D341Med (cell line): ENCODE measurements around the gene AFAP1.
A peak's percentile ranks its signal among the peaks of the same experiment; 100 is the strongest.

Experiments
- DNase-seq: peaks from one replicate; pipeline ENCODE4 v3.0.0; 2012; ENCODE audit warnings: low spot score

Gene AFAP1

DNA sequence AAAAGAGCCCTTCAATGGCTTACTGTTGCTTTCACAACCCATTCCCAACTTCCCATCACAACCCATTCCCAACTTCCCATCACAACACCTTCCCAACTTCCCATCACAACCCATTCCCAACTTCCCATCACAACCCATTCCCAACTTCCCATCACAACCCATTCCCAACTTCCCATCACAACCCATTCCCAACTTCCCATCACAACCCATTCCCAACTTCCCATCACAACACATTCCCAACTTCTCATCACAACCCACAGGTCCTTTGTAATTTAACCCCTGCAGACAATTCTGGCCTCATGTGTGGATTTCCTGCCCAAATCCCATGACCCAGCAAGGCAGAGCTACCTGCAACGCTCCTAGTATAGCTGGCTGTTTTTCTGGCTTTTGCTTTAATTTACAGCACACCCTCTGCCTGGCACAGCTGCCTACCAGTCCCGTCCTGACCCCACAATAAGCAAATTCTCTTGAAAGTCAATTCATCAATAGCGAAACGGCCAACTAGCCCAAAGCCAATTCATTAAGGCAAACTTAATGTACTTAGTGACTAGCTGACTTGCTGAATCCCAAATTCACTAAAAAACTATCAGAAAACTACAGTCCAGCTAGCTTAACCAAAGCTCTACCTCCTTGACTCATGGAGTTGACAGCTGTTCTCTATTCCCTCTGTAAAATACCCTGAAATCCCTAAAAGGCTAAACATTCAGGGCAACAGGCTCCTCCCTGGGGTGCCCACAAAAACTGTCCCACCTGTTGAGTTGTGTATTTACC is 75.6 kb downstream of the AFAP1 start:
- DNase-seq = no peak

DNA sequence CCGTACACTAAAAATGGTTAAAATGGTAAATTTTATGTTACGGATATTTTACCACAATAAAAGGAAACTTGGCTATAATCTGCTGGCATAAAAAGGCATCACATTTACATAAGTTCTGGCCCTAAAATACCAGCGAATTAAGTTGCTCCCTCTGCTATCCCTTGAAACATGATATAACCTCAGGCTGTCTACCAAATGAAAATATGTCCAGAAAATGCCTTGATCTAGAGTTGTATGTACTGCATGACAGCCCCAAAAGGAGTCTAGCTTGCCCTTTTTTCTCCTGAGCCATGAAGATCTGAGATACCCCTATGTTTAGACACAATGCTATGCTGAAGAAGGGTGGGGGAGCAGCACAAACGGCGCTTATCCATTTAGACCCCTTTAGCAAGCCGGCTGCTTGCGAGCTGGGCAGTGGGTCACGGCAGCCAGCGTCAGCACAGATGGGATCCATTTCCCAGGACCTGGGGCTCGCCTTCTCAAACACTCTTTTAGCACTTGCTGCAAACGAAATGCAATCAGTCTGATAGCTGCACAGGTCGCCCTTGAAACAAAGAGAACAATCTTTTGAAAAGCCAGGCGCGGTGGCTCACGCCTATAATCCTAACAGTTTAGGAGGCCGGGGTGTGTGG is 77.0 kb downstream of the AFAP1 start:
- DNase-seq = no peak

DNA sequence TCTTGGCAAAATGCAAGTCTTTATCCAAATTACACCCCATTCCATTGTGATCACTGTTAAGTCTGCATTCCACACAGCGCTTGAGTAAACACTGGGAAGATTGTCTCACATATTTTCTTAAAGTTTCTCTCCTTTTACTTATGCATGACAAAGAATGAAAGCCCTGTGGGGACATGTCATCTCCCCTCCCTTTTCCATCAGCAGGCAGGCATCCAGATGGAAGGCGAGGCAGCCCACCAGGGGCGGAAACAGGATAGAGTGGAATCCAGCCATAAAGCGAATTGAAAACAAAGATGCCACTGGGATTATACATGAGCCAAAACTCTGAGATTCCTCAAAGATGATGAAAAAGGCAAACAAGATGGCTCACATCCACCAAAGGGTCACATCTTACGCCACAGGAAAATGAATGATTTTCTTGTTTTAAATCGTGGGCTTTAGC is 78.2 kb downstream of the AFAP1 start:
- DNase-seq = no peak

DNA sequence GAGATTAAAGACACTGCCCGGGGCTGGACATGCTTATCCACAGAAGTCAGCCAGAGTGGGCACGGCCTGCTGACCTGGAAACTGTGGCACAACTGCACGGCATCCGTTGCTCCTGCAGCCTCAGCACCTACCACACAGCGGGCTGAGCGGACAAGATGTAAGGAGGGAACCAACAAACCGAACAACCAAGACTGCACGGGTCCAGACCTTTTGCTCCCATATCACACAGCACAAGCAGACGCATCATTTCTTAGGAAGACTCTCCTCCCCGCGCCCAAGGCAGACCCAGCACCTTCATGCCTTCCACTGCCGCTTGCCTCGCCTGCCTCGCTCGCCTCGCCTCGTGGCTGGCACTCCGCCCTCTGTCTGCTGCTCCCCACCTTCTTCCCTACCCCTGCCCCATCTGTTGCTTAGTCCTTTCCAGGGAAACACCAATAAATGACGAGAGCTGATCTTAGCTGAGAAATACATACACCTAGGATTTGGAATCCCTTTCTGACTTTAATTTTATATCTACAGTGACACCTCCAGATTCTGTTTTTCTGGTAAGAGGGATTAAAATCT is 79.0 kb downstream of the AFAP1 start:
- DNase-seq = no peak

DNA sequence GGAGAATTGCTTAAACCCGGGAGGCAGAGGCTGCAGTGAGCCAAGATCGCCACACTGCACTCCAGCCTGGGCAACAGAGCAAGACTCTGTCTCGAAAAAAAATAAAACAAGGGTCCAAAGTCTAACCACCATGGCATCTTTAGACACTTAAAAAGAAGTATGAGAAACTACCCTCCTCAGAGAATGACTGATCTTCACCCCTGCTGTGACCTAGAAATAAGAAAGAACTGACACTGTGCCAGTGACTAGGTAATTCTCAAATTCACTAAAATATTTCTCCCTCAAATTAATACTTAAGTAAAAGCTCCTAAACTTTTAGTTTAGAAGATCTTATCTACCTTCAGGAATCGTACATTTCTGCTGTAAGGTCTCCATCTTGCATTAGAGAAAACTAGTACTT is 80.3 kb downstream of the AFAP1 start:
- DNase-seq = no peak

DNA sequence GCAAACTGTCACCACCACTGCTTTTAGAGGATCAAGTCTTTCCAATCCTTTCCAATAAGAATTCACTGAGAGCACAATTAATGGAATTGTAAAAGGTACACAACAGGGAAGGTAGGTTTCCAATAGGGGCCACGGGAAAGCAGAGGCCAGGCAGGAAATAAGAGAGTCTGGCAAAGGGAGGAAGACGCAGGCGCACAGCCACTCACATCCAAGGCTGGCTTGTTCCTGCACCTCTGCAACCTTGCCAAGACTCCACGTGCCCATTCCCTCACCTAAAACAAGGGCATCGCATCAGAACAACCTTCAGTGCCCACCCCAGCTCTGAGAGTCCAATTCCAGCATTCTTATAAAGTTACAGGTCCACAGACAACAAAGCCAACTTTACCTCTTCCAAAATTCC is 81.2 kb downstream of the AFAP1 start:
- DNase-seq = no peak

DNA sequence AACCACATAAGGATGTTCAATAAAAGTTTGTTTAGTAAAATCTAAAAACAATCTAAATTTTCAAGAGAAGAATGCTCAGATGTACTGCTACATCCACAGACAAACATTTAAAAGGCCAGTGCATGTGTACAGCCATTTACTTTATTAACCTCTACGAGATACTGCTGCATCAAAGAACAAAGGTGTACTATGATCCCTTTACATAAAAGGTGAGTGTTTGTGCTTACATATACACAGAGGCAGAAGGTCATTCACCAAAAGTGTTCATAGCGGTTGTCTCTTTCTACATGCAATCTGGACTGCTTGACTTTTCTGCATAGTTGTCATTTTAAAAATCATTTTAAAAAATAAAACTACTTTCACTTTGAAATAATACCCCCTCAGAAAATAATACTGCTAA is 81.7 kb downstream of the AFAP1 start:
- no peak for DNase-seq

DNA sequence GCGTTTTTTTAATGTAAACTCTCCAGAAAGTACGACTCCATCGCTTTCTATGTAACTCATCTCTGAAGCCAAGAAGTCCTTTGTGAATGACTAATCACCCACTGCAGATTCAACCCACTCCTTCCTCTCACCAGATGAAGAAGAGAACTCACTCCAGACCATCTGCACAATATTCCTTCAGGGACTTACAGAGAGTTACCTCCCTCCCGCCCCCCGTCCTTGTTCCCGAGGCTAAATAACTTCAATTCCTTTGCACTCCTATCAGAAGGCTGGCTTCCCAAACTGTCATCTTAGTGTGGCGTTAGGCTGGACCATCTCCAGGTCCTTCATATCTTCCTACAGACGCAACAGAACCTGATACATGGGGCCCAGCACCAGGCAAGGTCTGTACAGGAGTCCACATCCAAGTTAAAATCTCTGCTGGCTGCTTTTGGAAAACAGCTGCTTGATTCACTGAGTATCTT is 82.4 kb downstream of the AFAP1 start:
- DNase-seq = no peak

DNA sequence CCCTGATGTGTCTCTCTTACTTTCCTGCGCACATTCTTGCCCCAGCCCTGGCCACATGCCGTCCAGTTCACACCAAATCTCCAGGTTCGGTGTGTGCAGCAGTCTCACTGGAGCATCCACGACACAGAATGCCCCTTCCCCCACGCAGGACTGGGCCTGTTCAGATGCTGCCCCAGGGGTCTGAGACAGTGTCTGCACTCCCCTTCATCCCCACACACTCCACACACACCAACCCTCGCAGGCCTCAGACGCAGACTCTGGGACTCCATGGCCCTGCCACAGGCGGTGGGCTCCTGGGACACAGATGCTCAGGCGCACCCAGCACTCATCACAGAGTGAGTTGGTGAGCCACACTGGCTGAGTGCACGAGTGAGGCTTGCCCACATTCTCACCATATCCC is 83.9 kb downstream of the AFAP1 start:
- DNase-seq = no peak

DNA sequence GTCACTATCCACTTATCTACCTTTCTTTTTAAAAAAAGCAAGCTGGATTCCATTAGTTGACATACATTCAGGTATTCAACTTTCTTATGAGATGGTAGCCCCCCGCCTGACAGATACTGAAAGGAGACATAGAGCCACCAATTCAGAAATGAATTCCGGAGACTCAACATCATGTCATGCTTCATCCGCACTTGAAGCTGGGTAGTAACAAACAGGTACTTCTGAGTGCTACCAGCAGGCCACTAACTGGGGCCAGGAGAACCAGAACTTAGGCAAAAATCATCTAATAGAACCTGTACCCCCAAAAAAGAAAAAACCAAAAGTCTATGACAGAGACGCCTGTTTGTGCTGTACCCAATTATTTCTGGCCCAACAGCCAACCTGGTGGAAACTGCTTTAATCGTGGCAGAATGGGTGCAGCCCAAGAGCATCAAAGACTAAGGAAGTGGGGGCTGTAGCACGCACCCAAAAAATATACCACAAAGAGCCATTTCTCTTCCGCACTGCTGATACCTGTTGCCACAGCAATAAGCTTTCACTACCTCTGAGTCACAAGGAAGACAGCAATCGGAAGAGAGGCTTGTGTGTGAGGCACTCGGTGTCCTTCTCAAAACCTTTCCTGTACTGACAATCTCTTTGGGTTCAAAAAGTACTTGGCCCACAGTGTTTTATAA is 84.8 kb downstream of the AFAP1 start:
- DNase-seq = no peak

DNA sequence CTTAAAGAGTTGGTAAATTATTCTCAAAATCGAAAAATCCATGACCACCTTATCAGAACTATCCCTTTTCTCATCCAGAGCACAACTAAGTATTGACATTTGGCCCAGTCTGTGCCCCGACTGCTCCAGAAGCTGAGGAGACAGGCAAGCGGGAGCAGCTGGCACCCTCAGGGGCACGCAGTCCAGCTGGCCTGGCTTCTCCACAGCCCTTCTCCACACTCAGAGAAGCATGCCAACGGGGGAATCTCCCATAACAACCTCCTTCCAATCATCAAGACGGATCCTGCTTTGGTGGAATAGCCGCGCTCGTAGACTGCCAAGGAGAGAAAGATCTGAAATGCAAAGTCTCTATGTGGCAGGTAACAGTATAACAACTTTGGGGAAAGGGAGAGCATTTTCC is 85.4 kb downstream of the AFAP1 start:
- DNase-seq = no peak

DNA sequence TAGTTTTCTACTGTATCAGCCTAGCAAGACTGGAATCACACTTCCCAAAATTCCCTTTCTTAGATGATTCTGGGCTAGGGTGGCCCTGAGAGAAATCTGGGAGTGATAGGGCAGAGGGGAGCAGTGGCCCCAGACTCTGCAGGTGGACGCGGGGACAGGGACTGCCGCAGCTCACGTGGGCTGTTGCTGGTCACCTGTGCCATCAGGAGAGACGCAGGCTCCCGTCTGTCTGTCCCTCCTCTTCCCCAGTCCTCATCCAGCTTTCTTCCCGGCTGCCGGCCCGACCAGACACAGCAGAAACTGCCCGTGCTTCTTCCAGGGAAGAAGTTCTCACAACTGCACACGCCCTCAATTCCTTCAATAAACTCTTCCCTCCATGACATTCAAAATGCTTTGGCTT is 86.4 kb downstream of the AFAP1 start:
- DNase-seq = no peak

DNA sequence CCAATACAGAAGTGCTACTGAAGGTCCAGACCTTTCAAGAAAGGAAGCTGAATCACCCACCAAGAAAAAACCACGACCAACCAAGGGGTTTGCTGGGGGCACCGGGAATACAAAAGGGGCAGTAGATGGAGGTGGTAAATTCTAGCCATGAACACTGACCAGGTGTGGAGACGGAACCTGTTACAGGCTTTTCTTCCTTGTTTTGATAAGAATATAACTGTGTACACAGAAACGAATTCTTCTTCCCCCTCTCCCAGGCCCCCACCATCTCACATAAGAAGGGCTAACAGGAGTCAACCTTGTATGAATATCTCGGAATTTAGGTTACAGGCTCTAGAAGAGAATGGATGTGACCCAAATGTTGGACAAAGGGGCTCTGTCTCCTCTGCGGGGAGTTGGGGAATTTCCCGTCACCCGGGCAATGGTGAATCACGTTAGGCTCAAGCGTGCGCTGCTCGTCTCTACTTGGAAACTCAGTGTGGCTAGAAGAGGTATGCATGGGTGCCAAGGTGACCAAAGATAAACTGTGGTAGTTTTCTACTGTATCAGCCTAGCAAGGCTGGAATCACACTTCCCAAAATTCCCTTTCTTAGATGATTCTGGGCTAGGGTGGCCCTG is 87.0 kb downstream of the AFAP1 start:
- DNase-seq = no peak

DNA sequence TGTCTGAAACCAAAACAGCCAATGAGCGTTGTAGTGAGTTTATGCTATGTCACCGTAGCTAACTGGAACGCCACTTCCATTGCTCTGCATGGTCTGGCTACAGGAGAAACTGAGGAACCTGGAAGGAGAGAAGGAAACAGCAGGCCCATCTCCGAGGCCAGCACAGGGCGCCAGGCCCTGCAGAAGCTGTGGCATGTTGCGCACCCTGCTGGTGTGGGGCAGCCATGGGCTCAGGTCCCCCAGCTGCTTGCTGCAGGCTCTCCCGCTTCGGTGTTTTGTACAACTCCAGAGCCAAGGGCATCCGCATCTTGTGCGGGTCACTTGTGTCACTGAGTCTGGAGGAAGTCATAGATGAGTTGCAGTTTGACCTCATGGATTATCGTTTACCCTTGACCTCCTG is 89.2 kb downstream of the AFAP1 start:
- DNase-seq = peak; percentile 56

DNA sequence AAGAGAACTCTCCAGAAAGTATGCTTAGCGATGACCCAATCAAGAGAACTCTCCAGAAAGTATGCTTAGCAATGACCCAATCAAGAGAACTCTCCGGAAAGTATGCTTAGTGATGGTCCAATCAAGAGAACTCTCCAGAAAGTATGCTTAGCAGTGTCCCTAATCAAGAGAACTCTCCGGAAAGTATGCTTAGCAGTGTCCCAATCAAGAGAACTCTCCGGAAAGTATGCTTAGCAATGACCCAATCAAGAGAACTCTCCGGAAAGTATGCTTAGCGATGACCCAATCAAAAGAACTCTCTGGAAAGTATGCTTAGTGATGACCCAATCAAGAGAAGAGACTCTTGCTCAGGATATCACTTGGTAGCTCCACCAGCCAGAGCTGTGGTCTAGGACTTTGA is 92.5 kb downstream of the AFAP1 start:
- no peak for DNase-seq

DNA sequence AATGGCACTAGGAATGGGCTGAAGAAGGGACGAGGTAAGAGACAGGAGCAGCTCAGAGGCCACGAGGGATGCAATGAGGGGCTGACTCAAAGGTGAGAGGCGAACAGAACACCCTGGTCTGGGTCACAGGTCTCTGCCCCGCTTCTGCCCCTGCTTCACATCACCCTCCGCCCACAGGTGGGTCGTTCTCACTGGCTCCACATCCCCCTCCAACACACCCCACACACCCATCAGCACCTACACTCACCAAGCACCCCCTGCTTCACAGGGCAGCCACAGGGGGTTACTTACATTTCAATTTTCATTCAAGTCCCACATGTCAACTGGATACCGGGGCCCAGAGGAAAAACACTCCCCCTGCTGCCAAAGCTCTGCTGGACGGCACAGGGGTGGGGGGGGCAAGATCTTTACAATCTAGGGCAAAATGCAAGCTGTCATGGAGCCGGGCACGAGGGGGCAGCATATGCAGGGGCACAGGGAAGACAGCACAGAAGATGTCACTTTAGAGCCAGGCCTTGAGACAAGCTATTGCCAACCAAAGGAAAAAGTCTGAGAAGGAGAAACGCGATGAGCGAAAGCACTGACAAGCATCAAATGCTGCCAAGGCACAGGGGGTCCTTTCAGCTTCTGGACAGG is 94.0 kb downstream of the AFAP1 start:
- peak; percentile 83 for DNase-seq

DNA sequence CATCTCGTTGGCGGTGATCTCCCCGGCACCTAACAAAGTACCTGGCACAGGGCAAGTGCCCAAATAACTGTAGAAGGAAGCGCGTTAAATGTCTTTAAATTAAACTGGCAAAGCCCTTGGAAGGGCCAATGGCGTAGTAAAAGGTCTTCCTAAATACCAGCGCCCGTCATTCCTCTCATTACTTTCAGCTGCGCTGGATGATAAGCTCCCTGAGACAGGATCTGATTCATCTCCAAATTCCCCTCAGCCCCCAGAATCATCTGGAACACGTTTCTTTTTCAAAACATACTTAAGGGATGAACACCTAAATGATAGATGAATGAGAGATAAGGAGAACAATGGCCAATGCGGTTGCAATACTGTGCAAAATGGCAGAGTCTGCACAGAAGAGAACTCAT is 95.1 kb downstream of the AFAP1 start:
- DNase-seq = no peak

DNA sequence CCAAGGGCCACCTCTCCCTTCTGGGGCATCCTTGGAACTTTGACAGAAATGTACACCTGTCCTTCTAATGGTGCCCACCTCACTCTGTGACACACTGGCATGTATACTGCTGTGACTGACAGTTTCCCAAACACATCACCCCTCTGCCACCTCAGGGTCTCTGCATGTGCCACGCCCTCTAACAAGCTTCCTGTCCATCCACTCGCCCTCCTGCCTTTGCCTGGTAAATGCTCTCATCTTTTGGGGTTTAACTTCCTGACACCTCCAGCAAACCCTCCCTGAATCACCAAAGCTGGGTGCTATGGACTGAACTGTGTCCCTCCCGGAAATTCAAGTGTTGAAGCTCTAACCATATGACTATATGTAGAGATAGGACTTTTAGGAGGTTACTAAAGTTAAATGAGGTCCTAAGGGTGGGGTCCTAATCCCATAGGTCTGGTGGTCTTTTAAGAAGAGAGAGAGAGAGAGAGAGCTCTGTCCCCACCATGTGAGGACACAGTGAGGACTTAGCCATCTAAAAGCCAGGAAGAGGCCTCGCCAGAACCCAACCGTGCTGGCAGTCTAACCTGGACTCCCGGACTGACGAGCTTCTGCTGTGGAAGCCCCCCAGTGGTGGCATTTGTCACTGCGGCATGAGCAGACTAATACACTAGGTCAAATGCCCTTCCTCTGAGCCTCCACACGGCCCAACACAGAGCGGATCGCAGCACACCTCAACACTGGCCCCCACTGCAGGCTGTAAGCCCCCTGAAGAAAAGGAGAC is 95.6 kb downstream of the AFAP1 start:
- DNase-seq = peak; percentile 83

DNA sequence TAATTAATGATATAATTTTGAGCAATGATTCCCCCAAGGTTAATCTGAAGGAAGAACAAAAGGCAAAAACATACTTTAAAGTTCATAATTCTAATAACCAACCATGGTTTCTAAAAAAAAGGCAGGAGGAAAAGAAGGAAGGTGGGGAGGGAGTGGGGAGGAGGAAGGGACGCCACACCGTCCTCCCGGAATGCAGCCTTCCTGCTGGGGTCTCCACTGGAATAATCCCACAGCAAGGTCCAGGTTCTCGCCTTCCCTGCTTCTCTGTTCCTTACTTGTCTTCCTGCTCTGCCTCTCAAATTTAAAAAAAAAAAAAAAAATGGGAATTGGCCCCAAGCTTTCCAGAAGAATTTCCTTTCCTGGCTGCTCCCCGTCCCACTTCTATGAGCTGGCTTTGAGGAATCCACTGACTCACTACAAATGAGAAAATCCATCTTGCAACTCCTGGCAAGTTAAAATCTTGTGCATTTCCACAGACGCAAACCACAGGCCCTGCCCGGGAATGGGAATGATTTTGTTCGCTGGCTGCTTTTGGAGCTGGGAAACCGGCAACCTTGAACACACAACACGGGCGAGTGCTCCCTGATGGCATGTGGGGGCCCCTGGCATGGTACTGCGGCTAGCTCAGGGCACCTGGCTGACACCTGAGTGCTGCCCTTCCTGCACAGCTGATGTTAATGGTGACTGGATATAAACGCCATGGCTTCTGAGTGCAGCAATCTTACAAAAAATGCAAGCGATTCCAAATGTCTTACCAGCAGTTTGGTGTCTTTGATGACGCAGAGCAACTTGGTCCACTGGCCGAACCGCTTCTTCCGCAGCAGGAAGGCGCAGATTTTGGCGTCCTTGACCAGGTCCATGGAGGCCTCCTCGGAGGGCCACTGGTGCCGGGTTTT is 97.0 kb downstream of the AFAP1 start:
- no peak for DNase-seq

DNA sequence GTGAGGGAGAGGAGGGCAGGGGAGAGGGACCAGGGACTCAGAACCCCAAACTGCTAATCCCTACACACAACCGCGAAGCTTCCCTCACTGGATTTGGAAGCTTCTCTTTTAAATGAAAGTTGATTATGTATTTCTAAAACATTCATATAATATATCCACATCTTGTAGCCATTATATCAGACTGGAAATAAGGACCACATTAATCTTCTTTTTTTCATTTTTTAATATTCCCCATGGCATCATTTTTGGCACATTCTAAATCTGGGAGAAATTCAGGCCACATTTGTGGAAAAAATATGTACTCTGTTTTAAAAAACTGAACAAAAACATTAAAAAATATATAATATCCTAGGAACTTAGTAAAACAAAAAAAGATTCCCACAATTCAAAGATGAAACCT is 97.8 kb downstream of the AFAP1 start:
- no peak for DNase-seq
